NOMO-1 treated with dmso at 0.1 percent for 144 hours (cell line): ENCODE results near the gene ANKRD60.

Experiments used
- DNase-seq: peaks from one replicate; lab custom pipeline; 2025; ENCODE audit not compliant: unreplicated experiment; lab: John Stamatoyannopoulos, UW

The ANKRD60 gene

GRCh38 chr20:58224974-58225373 is 3.5 kb downstream of the ANKRD60 start:
- no peak for DNase-seq

GRCh38 chr20:58224097-58224496 is 4.4 kb downstream of the ANKRD60 start:
- DNase-seq: no peak

- no peak for DNase-seq
Measured at GRCh38 chr20:58223358-58223941, 5.0 kb downstream of the ANKRD60 start.

- no peak for DNase-seq
Measured at GRCh38 chr20:58222446-58222845, 6.0 kb downstream of the ANKRD60 start.

GRCh38 chr20:58219342-58219700 is 9.1 kb downstream of the ANKRD60 start:
- DNase-seq: no peak

- no peak for DNase-seq
Measured at GRCh38 chr20:58218665-58219341, 9.7 kb downstream of the ANKRD60 start.

- DNase-seq: no peak
Measured at GRCh38 chr20:58216334-58216733, 12.1 kb downstream of the ANKRD60 start.

GRCh38 chr20:58215116-58215515 is 13.3 kb downstream of the ANKRD60 start:
- no peak for DNase-seq

- DNase-seq: no peak
Measured at GRCh38 chr20:58214310-58214709, 14.1 kb downstream of the ANKRD60 start.

- no peak for DNase-seq
Measured at GRCh38 chr20:58213716-58214115, 14.7 kb downstream of the ANKRD60 start.

- DNase-seq: no peak
Measured at GRCh38 chr20:58213121-58213520, 15.3 kb downstream of the ANKRD60 start.

GRCh38 chr20:58212636-58213035 is 15.8 kb downstream of the ANKRD60 start:
- no peak for DNase-seq

GRCh38 chr20:58210398-58210747 is 18.1 kb downstream of the ANKRD60 start:
- DNase-seq: no peak

GRCh38 chr20:58209652-58210397 is 18.6 kb downstream of the ANKRD60 start:
- DNase-seq: peak; percentile 39

- DNase-seq: no peak
Measured at GRCh38 chr20:58208944-58209343, 19.5 kb downstream of the ANKRD60 start.

GRCh38 chr20:58205850-58206249 is 22.6 kb downstream of the ANKRD60 start:
- no peak for DNase-seq

GRCh38 chr20:58202044-58202443 is 26.4 kb downstream of the ANKRD60 start:
- no peak for DNase-seq

- no peak for DNase-seq
Measured at GRCh38 chr20:58201616-58202015, 26.8 kb downstream of the ANKRD60 start.

- no peak for DNase-seq
Measured at GRCh38 chr20:58199469-58199868, 29.0 kb downstream of the ANKRD60 start.

GRCh38 chr20:58198901-58199355 is 29.5 kb downstream of the ANKRD60 start:
- no peak for DNase-seq

- no peak for DNase-seq
Measured at GRCh38 chr20:58198384-58198783, 30.1 kb downstream of the ANKRD60 start.

- DNase-seq: no peak
Measured at GRCh38 chr20:58197185-58197469, 31.3 kb downstream of the ANKRD60 start.
